Fibroblast of the aortic adventitia (primary cell): ENCODE data around the gene ENO3. TPM values are rescaled to one million over a fixed set of nuclear protein-coding genes. Genes with fewer than 3 reads are reported as not detected.

ENCODE experiments used
- DNase-seq: peaks from one replicate; pipeline ENCODE4 v3.0.0-alpha.2; 2010; ENCODE audit warnings: low read depth
- H3K4me3 ChIP-seq: 2 replicates; pipeline ENCODE4 v1.5.1; 2011; ENCODE audit warnings: low read depth, mild to moderate bottlenecking, control low read depth, low read length, moderate library complexity
- total RNA-seq: library from RNA; depleted of rRNA; stranded (reverse); fragments of >200 nt; gene quantifications from 2 replicates; pipeline ENCODE4 v1.2.3, GENCODE V29; 2012; ENCODE audit warnings: low replicate concordance
- TF ChIP-seq, protein P1 (sequence below): IDR thresholded peaks from 2 replicates; pipeline ENCODE4 v1.5.1; 2011; ENCODE audit warnings: mild to moderate bottlenecking, low read length, control low read depth, inconsistent platforms; ENCODE audit not compliant: insufficient read depth

ENO3 gene
- total RNA-seq, 1 donor = 2.8 TPM

DNA sequence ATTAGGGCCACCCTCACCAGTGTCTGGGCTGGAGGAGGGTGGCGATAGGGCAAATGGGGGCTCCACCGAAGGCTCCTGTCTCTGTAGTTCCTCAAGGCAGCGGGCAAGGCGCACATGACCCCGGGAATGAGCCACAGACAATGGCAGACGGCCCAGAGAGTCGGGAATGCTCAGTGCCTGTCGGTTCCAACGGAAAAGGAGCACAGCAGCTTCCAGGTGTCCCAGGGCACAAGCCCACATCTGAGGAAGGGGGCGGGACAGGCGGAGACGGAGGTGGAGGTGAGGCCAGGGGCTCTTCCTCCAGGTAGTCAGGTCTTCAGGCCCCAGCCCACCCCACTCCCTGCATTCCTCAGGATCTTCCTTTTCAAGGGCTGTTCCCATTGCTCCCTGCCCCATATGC is 21.8 kb downstream of the ENO3 start:
- no peak overlapping the region for H3K4me3 ChIP-seq
- DNase-seq = no peak
- TF ChIP-seq, protein P1, sequence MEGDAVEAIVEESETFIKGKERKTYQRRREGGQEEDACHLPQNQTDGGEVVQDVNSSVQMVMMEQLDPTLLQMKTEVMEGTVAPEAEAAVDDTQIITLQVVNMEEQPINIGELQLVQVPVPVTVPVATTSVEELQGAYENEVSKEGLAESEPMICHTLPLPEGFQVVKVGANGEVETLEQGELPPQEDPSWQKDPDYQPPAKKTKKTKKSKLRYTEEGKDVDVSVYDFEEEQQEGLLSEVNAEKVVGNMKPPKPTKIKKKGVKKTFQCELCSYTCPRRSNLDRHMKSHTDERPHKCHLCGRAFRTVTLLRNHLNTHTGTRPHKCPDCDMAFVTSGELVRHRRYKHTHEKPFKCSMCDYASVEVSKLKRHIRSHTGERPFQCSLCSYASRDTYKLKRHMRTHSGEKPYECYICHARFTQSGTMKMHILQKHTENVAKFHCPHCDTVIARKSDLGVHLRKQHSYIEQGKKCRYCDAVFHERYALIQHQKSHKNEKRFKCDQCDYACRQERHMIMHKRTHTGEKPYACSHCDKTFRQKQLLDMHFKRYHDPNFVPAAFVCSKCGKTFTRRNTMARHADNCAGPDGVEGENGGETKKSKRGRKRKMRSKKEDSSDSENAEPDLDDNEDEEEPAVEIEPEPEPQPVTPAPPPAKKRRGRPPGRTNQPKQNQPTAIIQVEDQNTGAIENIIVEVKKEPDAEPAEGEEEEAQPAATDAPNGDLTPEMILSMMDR = no peak

DNA sequence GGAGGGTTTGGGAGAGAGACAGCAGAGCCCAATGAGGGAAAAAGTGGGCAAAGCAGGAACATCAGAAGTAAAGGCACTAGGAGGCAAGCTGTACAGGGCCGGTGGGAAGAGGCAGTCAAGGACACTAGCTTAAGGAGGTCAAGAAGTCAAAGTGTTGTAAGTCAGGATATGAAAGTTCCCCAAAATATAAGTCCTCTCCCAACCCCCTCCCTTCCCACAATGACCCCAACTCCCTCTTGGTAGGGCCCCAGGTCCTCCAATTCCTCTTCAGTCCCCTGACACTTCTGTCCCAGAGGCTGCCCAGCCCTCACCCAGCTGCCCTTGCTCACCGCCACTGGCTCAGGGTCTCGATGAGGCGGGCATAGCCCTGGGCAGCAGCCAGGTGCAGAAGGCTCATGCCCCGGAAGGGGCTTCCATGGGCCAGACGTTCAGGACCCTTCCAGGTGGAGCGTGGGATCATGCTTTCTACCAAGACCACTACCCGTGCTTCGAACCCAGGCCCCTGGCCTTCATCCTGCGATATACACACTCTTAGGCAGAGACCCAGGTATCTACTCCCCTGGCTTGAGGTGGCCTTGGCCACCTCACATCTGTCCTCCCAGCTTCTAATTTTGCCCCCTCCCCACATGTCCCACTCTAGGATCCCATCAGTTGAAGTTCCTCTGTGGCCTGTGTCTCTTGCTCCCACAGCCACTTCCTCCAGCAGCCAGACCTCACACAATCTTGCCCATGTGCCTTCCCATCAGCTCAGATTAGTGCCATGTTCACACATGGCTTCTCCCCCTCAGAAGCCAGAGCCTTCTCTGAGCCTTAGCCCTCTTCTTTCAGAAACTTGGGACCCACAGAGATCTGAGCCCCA is 22.6 kb downstream of the ENO3 start:
- DNase-seq = no peak
- H3K4me3 ChIP-seq = no peak overlapping the region
- TF ChIP-seq, protein P1 = no peak

DNA sequence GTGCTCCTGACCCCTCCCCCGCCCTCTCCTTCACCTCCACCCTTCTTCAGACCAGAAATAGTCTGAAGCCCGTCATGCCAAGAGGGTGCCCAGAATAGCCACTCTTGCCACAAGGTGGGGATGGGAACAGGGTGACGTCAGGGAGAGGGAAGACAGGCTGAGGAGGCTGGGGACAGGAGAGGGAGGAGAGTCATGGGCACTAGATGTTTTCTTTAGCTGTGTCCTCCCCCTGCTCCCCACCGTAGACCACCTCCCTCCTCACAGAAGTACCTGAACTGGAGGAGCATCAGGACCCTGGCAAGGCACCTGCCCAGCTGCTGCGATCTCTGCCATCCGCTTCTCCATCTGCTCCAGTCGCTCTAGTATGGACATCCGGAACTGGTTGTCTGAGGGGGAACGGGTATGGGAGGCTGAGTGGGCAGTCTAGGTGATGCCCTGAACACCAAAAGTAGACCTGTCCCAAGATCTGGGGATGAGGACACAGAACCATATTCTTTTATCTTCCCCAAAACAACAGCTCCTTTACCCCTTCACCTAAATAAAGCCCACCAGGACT is 23.3 kb downstream of the ENO3 start:
- no peak overlapping the region for H3K4me3 ChIP-seq
- TF ChIP-seq, protein P1 = no peak
- DNase-seq = no peak

DNA sequence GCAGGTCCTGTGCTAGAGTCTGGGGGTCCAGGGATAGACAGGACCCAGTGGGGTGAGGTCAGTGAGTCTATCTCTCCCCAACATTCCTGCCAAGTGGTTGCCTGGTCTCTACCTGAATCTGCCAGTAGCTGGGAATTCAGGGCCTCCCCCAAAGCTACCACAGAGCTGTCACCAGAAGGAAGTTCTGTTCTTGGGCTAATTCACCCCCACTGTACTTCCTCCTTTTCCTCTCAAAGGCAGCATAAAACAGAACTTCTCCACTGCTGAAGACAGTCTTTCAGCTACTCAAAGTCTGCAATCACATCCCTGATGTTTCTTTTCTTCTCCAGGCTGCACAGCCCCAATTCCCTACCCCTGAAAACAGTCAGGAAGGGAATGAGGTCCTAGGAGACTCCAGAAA is 27.8 kb downstream of the ENO3 start:
- DNase-seq = no peak
- TF ChIP-seq, protein P1 = no peak
- no peak overlapping the region for H3K4me3 ChIP-seq

DNA sequence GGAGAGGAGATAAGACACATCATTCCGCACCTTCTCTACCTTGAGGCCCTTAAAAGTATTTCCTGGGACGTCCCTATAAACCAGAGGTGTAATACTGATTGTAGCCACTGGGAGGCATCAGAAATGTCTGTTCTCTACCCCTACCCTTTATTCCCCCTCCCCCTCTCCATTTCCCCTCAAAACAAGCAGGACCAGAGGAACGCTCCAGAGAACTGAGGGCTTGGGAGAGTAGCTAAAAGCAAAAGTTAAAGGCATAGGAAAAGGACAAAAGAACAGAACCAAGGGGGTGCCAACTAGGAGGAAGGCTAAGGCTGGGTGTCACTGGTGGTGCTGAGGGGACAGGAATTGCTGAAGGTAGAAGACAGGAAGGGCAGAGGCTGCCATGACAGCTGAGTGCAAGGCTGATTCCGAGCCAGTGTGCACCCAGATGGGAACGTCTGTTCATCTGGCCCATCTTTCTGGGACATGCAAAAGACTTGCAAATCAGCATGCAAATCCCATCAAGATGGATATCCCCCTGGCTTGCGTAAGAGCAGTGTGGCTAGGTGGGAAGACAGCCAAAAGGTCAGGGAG is 29.8 kb downstream of the ENO3 start:
- peak; percentile 62 for DNase-seq
- TF ChIP-seq, protein P1 = peak; percentile 72
- H3K4me3 ChIP-seq = no peak overlapping the region

DNA sequence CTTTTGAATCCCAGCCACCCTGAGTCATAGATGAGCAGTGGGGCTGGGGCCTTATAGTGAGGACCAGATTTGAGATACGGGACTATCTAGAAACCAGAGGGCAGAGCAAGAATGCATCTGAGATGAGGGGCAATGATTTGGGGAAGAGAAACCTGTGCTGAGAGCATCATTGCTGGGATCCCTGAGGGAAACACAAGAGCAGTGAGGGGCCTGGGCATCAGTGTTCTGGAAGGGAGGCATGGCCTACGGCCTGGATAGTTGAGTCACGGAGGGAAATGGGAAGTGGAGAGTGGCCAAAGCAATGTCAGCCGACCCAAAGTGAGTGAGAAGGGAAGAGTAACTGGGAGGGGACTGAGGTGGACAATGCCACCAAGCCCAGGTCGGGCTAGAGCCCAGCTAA is 31.4 kb downstream of the ENO3 start:
- no peak for DNase-seq
- TF ChIP-seq, protein P1 = no peak
- H3K4me3 ChIP-seq = no peak overlapping the region
